D721Med (cell line): ENCODE measurements around the gene GPR85.

ENCODE experiments used
- DNase-seq: peaks from one replicate; pipeline ENCODE4 v3.0.0; 2011; ENCODE audit warnings: low spot score; ENCODE audit not compliant: insufficient read length
- FAIRE-seq: peaks from 2 replicates; lab custom pipeline; 2011; peaks lifted over from hg19 to GRCh38; lab: Jason Lieb, UNC
- TF ChIP-seq, protein P1 (sequence below): IDR thresholded peaks from 2 replicates; pipeline ENCODE4 v1.5.1; 2012; ENCODE audit warnings: mild to moderate bottlenecking, control low read depth; ENCODE audit not compliant: insufficient read depth; ENCODE audit errors: missing control alignments

The GPR85 gene

DNA sequence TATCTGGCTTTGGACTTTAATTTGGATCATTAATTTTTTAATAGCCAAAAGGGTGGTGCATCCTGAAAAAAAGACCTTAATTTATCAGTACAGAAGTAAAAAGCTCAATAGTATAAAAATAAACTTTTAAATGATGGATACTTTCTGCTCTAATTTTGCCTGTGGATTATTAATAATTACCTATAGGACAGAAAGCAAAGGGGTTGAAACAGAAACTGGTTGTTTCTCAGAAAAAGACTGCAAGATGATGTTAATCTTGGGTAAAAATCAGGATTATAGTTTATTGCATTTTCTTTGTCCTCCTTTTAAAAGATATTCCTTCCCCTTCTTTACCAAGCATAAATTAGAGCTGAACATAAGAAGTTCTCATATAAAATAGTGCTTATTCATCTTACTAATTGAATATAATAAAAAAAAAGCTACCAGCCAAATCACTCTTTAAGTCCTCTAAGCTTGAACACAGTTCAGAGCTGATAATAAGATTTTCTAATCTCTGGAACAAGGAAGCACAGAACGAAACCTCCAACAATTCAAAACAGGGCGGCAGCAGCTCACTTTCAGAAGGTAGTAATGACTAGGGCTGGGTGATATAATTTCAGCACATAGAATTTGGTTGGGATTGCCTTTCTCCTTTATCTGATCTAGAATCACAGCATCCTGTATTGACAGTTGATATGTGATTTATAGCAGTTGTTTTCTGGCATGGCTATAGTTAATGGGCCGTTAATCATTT lies 8.1 kb upstream of the GPR85 start:
- no peak for DNase-seq
- TF ChIP-seq, protein P1, sequence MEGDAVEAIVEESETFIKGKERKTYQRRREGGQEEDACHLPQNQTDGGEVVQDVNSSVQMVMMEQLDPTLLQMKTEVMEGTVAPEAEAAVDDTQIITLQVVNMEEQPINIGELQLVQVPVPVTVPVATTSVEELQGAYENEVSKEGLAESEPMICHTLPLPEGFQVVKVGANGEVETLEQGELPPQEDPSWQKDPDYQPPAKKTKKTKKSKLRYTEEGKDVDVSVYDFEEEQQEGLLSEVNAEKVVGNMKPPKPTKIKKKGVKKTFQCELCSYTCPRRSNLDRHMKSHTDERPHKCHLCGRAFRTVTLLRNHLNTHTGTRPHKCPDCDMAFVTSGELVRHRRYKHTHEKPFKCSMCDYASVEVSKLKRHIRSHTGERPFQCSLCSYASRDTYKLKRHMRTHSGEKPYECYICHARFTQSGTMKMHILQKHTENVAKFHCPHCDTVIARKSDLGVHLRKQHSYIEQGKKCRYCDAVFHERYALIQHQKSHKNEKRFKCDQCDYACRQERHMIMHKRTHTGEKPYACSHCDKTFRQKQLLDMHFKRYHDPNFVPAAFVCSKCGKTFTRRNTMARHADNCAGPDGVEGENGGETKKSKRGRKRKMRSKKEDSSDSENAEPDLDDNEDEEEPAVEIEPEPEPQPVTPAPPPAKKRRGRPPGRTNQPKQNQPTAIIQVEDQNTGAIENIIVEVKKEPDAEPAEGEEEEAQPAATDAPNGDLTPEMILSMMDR = no peak
- FAIRE-seq = no peak

DNA sequence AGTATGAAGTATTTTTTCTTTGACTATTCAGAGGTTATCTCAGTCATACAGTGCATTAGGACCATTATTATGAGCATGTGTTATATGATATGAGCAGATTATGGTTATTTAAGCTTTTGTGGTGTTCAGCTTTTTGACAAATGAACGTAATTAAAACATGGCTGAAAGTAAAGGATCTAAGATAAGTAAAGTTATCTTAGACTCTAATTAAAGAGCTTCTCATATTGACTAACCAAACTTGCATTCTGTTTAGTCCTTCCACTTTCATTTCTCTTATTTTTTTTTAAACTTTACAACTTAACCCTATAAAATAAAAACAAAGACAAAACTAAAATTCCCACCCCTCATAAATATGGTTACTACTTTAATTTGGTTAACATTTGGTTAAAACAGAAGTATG lies 6.9 kb upstream of the GPR85 start:
- FAIRE-seq (peak; percentile 68), DNase-seq (no peak)
- TF ChIP-seq, protein P1 = no peak

DNA sequence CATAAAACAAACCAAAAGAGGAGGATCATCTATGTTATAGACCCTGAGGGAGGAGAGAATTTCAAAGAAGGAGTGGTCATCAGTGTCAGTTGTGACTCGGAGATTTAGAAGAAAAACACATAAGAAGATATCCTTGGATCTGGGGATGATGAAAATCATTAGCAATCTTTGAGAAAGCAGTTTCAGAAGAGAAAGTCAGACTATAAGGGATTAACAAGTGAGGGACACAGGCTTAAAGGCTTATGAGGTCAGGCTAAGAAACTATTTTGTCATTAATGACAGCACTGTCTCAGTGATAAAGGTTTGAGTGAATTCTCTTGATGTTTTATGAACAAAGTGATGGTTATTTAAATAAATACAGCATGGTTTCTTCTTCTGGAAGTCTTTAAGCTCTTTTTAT lies 6.1 kb upstream of the GPR85 start:
- TF ChIP-seq, protein P1 = no peak
- DNase-seq (no peak), FAIRE-seq (peak; percentile 95)

DNA sequence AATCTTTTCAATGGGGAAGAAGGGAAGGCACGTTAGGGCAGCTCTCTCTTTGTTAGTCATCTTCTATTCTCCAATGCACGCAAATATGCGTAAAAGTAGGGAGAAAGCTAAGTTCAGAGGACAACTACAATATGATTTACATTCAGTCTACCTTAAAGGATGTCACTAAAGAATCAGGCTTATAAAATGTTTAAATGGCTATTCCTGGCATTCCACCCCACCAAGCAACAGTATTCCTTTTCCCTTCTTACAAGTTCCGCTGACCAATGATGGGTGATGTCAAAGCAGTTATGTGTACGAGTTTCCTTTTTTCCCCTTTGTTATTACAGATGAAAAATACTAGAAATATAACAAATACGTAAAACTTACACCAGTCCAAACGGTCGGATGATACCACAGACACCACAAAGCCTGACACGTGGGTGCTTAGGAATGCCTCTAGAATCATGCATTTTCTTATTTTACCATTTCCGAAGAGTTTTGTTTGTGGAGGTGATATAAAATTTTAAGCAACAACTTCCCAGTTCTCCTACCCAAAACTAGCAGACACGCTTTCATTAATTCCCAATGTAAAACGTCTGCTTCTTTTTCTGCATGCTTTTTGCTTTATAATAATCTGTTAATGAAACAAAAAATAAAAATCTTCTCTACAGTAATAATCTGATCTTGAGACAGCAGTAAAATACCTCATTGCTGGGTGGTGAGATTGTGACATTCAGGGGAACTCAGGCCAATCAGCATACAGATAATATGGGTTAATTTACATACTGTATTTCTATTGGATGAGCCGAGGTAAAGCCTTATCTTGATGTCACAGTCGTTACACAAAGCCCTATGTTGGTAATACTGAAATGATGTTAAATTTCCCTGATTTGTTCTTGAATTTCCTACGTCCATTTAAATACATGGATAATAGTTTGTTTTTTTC lies 708 bp upstream of the GPR85 start:
- peak; percentile 74 for FAIRE-seq
- TF ChIP-seq, protein P1 = no peak
- no peak for DNase-seq

DNA sequence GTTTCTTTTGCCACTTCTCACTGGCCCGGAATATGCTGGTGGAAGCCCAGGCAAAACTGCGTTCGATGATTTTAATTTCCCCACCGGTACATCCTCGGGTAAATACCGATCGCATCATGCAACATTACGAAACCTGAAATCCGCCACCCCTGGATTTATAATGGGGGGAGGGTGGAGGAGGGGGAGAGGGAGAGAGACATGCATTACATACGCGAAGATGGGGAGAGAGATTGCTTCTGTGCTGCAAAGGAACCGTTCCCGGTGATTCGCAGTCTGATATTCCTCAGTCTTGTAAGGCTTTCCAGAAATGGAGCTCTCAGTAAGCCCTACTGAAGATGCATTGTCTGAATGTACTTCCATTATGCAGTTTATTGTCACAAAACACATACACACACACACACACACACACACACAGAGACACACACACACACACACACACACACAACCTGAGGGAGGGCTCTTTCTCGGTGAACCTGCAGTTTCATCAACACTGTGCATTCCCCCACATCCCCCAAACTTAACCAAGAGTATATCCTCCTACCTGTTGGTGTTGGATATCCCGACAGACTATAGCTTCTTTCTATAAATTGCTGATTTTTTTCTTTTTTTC lies 741 bp downstream of the GPR85 start:
- no peak for FAIRE-seq
- no peak for DNase-seq
- TF ChIP-seq, protein P1 = no peak

DNA sequence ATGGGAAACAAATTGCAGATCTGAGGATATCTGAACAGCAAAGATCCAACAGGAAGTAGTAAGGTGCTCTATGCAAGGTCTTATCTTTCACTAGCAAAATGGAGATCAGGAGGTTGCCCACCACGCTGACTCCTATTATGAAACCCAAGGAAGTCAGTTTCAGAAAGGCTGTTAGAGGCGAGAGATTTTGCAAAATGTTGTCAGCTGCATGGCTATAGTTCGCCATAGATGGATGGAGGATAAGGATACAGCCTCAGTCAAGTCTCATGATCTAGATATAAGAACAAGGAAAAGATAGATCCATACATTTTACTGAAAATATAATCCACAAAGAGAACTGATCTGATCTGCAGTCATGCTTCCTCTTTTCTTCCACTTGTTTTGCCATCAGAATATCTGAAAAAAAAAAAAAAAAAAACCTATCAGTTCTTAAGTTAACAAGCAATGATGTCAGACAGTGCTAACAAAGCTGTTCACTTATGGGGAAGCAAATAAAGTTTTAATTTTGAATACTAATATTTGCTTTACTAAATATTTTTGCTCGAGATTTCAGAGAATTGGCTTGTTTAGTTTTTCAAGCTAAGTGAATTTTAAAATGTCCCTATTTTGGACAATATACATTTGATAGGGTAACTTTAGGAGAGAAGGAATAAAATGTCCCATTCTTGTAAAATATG lies 2.0 kb downstream of the GPR85 start:
- no peak for DNase-seq
- TF ChIP-seq, protein P1 = no peak
- no peak for FAIRE-seq
